ENCODE data around the gene SBF1.

DNA sequence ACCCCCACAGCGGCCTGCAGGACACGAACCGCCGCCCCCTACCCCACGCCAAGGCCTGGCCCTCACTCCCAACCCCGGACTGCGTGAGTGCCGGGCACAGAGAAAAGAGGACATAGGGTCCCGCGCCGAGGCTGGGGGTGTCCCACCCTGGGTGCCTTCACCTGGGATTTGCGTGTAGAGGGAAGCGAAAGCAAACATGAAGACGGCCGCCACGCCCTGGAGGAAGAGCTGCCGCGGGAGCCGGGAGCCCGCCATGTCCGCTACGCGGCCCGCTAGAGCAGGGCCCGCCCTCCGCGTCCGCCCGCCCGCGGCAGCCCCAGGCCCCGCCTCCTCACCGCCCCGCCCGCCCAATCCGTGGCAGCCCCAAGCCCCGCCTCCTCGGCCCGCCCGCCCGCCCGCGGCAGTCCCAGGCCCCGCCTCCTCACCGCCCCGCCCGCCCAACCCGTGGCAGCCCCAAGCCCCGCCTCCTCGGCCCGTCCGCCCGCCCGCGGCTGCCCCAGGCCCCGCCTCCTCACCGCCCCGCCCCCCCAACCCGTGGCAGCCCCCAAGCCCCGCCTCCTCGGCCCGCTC lies 32.7 kb upstream of the SBF1 start, which contains the start of gene LMF2:
- TF ChIP-seq, protein P1, sequence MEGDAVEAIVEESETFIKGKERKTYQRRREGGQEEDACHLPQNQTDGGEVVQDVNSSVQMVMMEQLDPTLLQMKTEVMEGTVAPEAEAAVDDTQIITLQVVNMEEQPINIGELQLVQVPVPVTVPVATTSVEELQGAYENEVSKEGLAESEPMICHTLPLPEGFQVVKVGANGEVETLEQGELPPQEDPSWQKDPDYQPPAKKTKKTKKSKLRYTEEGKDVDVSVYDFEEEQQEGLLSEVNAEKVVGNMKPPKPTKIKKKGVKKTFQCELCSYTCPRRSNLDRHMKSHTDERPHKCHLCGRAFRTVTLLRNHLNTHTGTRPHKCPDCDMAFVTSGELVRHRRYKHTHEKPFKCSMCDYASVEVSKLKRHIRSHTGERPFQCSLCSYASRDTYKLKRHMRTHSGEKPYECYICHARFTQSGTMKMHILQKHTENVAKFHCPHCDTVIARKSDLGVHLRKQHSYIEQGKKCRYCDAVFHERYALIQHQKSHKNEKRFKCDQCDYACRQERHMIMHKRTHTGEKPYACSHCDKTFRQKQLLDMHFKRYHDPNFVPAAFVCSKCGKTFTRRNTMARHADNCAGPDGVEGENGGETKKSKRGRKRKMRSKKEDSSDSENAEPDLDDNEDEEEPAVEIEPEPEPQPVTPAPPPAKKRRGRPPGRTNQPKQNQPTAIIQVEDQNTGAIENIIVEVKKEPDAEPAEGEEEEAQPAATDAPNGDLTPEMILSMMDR (IDR thresholded peaks at IDR 0.05; ENCODE audit: low read depth, low read length): no peak
- TF ChIP-seq EZH2phosphoT487 (IDR thresholded peaks at IDR 0.05; ENCODE audit: low read depth): no peak
